CD4-positive, alpha-beta T cell treated with Interferon alpha-2 for 1 hour (primary cell): Measurements from ENCODE around the gene PKD2.

Experiments
- DNase-seq, 2 donors: peaks; one replicate each; pipeline ENCODE4 v3.0.0-alpha.2; 2020 to 2022

Gene PKD2

GRCh38 chr4:88007304-88008121 lies at the start of gene PKD2:
PKD2 (plus strand) TSS chr4:88007635; CDS start chr4:88007734, 99 bp downstream.
- peak; percentile 64 to 80 for DNase-seq

- DNase-seq, result no peak
Observed at GRCh38 chr4:87961993-87962392, 45.4 kb upstream of the PKD2 start.

- no peak for DNase-seq
Observed at GRCh38 chr4:87962398-87963146, 44.9 kb upstream of the PKD2 start.

GRCh38 chr4:87965501-87965975 lies 41.9 kb upstream of the PKD2 start:
- no peak for DNase-seq

- no peak for DNase-seq
Observed at GRCh38 chr4:87966095-87966496, 41.3 kb upstream of the PKD2 start.

GRCh38 chr4:87967193-87967592 lies 40.2 kb upstream of the PKD2 start:
- DNase-seq, result no peak

- DNase-seq, result no peak
Observed at GRCh38 chr4:87970121-87970520, 37.3 kb upstream of the PKD2 start.

- no peak for DNase-seq
Observed at GRCh38 chr4:87971866-87972265, 35.6 kb upstream of the PKD2 start.

GRCh38 chr4:87973283-87974169 lies 33.9 kb upstream of the PKD2 start:
- peak; percentile 15 to 36 for DNase-seq

GRCh38 chr4:87974856-87975462 lies 32.5 kb upstream of the PKD2 start:
- no peak for DNase-seq

GRCh38 chr4:87975466-87975865 lies 32.0 kb upstream of the PKD2 start, which contains the start of gene SPP1:
SPP1 (plus strand) TSS chr4:87975714; CDS start chr4:87976896, 1,182 bp downstream.
- no peak for DNase-seq

GRCh38 chr4:87977521-87978278 lies 29.7 kb upstream of the PKD2 start:
- DNase-seq, result no peak

GRCh38 chr4:87978681-87979080 lies 28.8 kb upstream of the PKD2 start:
- no peak for DNase-seq

- no peak for DNase-seq
Observed at GRCh38 chr4:87979810-87980209, 27.6 kb upstream of the PKD2 start.

- no peak for DNase-seq
Observed at GRCh38 chr4:87981486-87981885, 25.9 kb upstream of the PKD2 start.

- no peak for DNase-seq
Observed at GRCh38 chr4:87982036-87982435, 25.4 kb upstream of the PKD2 start.

GRCh38 chr4:87982446-87983010 lies 24.9 kb upstream of the PKD2 start:
- DNase-seq, result no peak

- no peak for DNase-seq
Observed at GRCh38 chr4:87983996-87984395, 23.4 kb upstream of the PKD2 start.

GRCh38 chr4:87985097-87985886 lies 22.1 kb upstream of the PKD2 start:
- peak; percentile 12 to 38 for DNase-seq

- DNase-seq, result no peak
Observed at GRCh38 chr4:87985887-87986200, 21.6 kb upstream of the PKD2 start.

GRCh38 chr4:87986508-87986907 lies 20.9 kb upstream of the PKD2 start:
- no peak for DNase-seq
